Activated CD8-positive, alpha-beta T cell treated with anti-CD3 and anti-CD28 coated beads, Interleukin-2, amount 10 ng/mL, durations not matched to agents 7 days and 5 days (primary cell): ENCODE results near the gene AMPH. TPM values are rescaled to one million over a fixed set of nuclear protein-coding genes. Genes with fewer than 3 reads are reported as not detected.
A peak's percentile ranks its signal among the peaks of the same experiment; 100 is the strongest.

Source experiments
- ATAC-seq: fragments of 150-1000 bp; cut with Tn5 transposase; one replicate; pipeline ENCODE4 v1.10.0; 2021; ENCODE audit warnings: moderate library complexity
- CTCF ChIA-PET: fragments of 350-600 bp; sonication (Branson Sonifier 250); formaldehyde crosslinking; loops from one replicate; lab custom pipeline; 2021; ENCODE audit warnings: antibody characterized with exemption; lab: Charles Lee
- POLR2A ChIA-PET: fragments of 350-600 bp; sonication (Branson Sonifier 250); formaldehyde crosslinking; loops from one replicate; lab custom pipeline; 2021; ENCODE audit warnings: antibody characterized with exemption; lab: Charles Lee
- DNase-seq: peaks from one replicate; pipeline ENCODE4 v3.0.0-alpha.2; 2020
- H3K27ac Mint-ChIP-seq: one replicate; pipeline ENCODE4 v1.8.0; 2021; ENCODE audit warnings: mild to moderate bottlenecking, mixed read lengths
- H3K27me3 Mint-ChIP-seq: one replicate; pipeline ENCODE4 v1.8.0; 2021; ENCODE audit warnings: low read depth, mixed read lengths
- H3K36me3 Mint-ChIP-seq: one replicate; pipeline ENCODE4 v1.8.0; 2021; ENCODE audit warnings: low read depth, mixed read lengths
- H3K4me1 Mint-ChIP-seq: one replicate; pipeline ENCODE4 v1.8.0; 2021; ENCODE audit warnings: low read depth, mixed read lengths
- H3K4me3 Mint-ChIP-seq: one replicate; pipeline ENCODE4 v1.8.0; 2021; ENCODE audit warnings: mild to moderate bottlenecking, mixed read lengths
- H3K9me3 Mint-ChIP-seq: one replicate; pipeline ENCODE4 v1.8.0; 2022; ENCODE audit warnings: mixed read lengths; ENCODE audit not compliant: insufficient read depth
- total RNA-seq, 2 experiments: library from RNA; stranded (reverse); gene quantifications; one replicate each; pipeline ENCODE4 v1.2.3, GENCODE V29; 2021

Gene AMPH
- not detected for total RNA-seq

DNA sequence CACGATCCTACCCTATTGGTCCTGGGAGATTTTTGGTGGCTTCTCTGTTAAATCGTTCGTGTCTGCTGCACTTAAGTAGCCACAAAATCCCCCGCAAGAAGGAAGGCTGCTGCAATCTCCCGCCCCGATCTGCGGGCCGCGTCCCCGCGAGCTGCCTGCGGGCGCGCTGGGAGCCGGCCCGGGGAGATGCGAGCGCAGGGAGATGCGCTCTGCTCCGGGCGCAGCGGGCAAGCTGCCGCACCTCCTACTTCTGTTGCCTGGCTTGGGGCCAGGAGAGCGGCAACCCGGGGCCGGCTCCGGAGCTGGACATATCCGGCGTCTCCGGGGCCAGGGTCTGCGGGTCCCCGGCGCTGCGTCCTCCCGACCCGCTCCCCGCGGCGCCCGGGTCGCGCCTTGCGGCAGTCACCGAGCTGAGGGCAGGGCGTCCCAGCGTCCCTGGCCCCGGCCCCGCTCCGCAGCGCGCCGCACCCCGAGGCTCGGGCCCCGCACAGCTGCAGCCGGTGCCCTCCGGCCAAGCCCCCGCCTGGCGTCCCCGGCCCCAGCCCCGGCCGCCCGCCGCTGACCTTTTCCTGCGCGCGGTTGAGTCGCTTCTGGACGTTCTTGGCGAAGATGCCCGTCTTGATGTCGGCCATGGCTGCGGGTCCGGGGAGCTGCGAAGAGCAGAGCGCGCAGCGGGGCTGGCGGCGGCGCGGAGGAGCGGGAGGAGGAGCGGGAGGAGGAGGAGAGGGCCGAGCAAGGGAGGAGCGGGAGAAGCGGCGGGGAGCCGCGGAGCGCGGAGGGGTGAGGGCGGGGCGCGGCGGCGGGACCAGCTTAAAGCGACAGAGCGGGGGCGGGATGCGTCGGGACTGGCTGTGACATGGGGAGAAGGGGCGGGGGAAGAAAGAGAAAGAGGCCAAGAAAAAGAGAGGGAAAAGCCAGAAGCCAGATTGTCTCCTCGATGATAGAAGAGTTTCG is at the start of gene AMPH:
TSS of gene AMPH (minus strand) at position 654 of the 954 bp plus-strand sequence. CDS start at position 632, 22 bp downstream.
- H3K36me3 Mint-ChIP-seq: no peaks in the 10 kb centered on the region
- ATAC-seq (peak; percentile 63), DNase-seq (no peak)
- H3K4me1 Mint-ChIP-seq: peaks cover 5% of the 10 kb centered on the region
- H3K9me3 Mint-ChIP-seq: no peaks in the 10 kb centered on the region
- peak within 1 kb of the TSS; percentile 45 for H3K4me3 Mint-ChIP-seq
- H3K27ac Mint-ChIP-seq: no peak within 1 kb of the TSS
- ChIA-PET POLR2A (no interaction called here), CTCF (interaction anchor here (1.6 kb wide), 1 partner anchor 232 kb away, joined by 6 read pairs; no protein-coding TSS in a partner anchor)
- H3K27me3 Mint-ChIP-seq: peaks cover 53% of the 10 kb centered on the region

DNA sequence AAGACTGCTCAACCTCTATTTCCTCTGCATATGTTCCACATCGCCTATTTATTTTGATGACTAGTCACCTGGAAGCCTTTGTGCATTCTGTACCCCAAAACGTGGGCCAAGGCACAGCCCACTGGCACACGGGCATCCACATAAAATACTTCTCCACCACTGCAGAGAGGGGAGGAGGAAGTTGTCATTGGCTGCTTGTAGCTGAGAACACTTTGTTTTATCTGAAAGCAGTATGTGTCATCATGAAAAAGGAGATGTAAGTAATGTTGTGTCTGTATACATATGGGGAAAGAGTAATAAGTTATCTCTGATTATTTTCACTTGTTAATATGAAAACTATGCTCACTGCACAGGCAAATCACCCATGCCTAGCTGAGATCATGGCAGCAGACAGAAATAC is 48.2 kb upstream of the AMPH start:
- DNase-seq: no peak
- no peak overlapping the region for H3K4me3 Mint-ChIP-seq
- POLR2A ChIA-PET: no interaction called here
- H3K9me3 Mint-ChIP-seq: no peaks in the 10 kb centered on the region
- peaks cover 7% of the 10 kb centered on the region for H3K27me3 Mint-ChIP-seq
- no peak for ATAC-seq
- CTCF ChIA-PET: interaction anchor here (2.2 kb wide), 1 partner anchor 19 kb away, joined by 6 read pairs; no protein-coding TSS in a partner anchor
- no peak overlapping the region for H3K27ac Mint-ChIP-seq
- H3K4me1 Mint-ChIP-seq: no peaks in the 10 kb centered on the region
- no peaks in the 10 kb centered on the region for H3K36me3 Mint-ChIP-seq

DNA sequence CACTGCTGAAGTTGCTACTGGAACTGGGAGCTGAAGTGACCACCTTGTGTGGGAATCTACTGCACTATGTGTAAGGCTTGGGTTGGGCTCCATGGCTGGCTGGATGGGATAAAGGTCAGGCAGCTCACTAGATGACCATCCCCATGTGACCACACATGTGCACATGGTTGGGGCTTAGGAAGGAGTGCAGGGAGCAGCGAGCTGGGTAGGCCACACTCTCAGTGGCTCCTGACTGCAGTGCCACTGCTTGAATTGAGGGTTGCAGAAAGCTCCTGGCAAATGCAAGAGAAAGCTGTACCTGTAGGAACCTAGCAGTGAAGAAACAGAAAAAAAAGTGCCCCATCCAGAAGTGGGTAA is 47.5 kb upstream of the AMPH start:
- no peaks in the 10 kb centered on the region for H3K36me3 Mint-ChIP-seq
- ATAC-seq (no peak), DNase-seq (no peak)
- H3K27me3 Mint-ChIP-seq: peaks cover 7% of the 10 kb centered on the region
- no peak overlapping the region for H3K27ac Mint-ChIP-seq
- H3K4me3 Mint-ChIP-seq: no peak overlapping the region
- CTCF ChIA-PET: interaction anchor here (1.3 to 2.2 kb wide), 2 partner anchors 17 to 18 kb away, joined by 3 to 6 read pairs; no protein-coding TSS in a partner anchor
- no peaks in the 10 kb centered on the region for H3K4me1 Mint-ChIP-seq
- no peaks in the 10 kb centered on the region for H3K9me3 Mint-ChIP-seq
- POLR2A ChIA-PET: no interaction called here

DNA sequence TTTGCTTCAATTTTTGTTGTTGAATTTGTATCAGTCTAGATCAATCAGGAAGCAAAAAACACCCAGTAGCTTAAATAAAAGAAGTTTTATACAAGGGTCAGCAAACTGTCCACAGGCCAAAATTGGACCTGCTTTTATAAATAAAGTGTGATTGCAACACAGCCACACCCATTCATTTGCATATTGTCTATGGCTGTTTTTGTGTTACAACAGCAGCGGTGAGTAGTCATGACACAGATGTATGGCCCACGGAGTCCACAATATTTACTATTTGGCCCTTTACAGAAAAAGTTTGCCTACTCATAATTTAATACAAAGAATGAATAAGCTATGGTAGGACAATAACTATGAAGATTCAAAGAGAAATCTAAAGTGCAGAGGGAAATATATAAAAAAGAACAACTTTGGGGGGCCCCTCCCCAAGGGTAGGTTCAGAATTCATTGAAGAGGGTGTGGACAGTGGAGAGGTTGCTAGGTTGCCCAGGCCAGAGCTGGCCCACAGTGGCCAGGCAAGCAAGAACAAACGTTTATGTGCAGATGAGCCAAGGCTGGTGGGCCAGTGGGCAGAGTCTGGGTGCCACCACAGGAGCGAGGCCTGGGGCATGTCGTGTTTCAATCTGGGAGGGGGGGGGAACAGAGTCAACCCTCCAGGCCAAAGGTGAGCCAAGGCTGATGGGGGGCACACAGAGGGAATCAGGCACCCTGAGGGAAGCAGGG is 47.0 kb upstream of the AMPH start:
- Mint-ChIP-seq H3K4me1 (no peaks in the 10 kb centered on the region), H3K27me3 (peaks cover 5% of the 10 kb centered on the region), H3K27ac (no peak overlapping the region), H3K4me3 (no peak overlapping the region), H3K9me3 (no peaks in the 10 kb centered on the region), H3K36me3 (no peaks in the 10 kb centered on the region)
- ATAC-seq (no peak), DNase-seq (no peak)
- CTCF ChIA-PET: interaction anchor here (1.3 kb wide), 1 partner anchor 17 kb away, joined by 3 read pairs; no protein-coding TSS in a partner anchor
- POLR2A ChIA-PET: no interaction called here

DNA sequence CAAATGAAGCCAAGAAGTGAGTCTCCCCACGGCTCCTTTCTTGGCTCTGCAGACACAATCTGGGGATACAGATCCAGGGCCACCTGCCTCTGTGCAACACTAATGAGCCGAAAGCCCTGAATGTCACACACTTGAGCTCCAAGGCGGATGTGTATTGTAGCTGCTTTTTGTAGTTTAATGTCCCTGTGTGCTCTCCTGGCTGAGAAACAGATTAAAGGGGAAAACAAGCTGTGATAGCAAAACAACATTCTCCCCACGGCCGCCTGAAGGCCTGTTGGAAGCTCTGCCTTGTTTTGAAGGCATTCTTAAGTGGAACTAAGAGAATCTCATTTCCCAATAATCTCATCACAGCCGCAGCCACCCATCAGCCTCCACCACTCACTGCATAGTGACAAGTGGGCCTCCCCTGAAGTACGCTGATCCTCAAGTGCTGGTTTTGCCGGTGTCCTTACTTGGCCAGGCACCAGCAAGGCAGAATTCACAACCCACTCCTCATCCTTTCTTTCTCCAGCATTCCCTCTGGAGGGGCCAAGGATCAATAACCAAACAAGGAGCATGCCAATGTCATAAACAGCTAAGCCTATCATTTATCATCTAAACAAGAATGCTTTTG is 44.4 kb upstream of the AMPH start:
- Mint-ChIP-seq H3K36me3 (no peaks in the 10 kb centered on the region), H3K4me3 (no peak overlapping the region), H3K27ac (no peak overlapping the region), H3K27me3 (peaks cover 5% of the 10 kb centered on the region), H3K4me1 (no peaks in the 10 kb centered on the region), H3K9me3 (no peaks in the 10 kb centered on the region)
- ATAC-seq (no peak), DNase-seq (no peak)
- ChIA-PET POLR2A (no interaction called here), CTCF (no interaction called here)

DNA sequence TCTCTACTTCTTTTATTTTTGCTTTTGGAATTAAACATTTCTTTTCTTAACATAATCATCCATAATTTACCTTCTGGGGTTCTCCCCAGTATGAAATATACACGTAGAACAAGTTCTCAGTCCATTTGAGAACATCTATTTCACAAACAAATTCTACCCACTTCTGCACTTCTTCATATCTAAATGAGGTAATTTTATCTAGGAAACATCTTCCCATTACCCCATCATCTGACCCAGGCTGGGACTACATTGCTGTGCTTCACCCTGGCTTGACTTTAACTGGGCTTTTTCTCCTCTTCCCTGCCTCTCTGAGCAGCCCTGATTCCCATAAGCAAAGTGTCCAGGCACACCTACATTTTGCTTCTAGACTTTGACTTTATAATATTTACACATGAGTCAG is 43.3 kb upstream of the AMPH start:
- Mint-ChIP-seq H3K27me3 (peaks cover 4% of the 10 kb centered on the region), H3K4me3 (no peak overlapping the region), H3K27ac (no peak overlapping the region), H3K36me3 (no peaks in the 10 kb centered on the region), H3K9me3 (no peaks in the 10 kb centered on the region), H3K4me1 (no peaks in the 10 kb centered on the region)
- ATAC-seq (no peak), DNase-seq (no peak)
- ChIA-PET CTCF (no interaction called here), POLR2A (no interaction called here)

DNA sequence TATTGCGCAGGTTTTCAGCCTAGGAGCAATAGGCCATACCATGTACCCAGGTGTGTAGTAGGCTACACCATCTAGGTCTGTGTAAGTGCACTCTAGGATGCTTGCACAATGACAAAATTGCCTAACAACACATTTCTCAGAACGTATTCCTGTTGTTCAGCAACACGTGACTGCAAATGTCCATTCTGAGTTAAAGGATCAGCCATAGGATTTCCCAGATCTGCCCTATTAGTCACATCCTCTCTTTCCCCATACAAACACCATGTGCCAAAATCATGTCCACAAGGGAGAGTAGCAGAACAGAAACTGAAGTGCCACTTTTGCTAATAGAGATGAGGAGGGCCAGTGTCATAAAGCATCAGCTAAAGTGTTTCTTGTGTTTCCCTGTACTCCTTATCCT is 42.6 kb upstream of the AMPH start:
- no peaks in the 10 kb centered on the region for H3K36me3 Mint-ChIP-seq
- H3K27ac Mint-ChIP-seq: no peak overlapping the region
- ATAC-seq (no peak), DNase-seq (no peak)
- H3K9me3 Mint-ChIP-seq: no peaks in the 10 kb centered on the region
- peaks cover 6% of the 10 kb centered on the region for H3K27me3 Mint-ChIP-seq
- no peaks in the 10 kb centered on the region for H3K4me1 Mint-ChIP-seq
- no peak overlapping the region for H3K4me3 Mint-ChIP-seq
- POLR2A ChIA-PET: no interaction called here
- CTCF ChIA-PET: no interaction called here

DNA sequence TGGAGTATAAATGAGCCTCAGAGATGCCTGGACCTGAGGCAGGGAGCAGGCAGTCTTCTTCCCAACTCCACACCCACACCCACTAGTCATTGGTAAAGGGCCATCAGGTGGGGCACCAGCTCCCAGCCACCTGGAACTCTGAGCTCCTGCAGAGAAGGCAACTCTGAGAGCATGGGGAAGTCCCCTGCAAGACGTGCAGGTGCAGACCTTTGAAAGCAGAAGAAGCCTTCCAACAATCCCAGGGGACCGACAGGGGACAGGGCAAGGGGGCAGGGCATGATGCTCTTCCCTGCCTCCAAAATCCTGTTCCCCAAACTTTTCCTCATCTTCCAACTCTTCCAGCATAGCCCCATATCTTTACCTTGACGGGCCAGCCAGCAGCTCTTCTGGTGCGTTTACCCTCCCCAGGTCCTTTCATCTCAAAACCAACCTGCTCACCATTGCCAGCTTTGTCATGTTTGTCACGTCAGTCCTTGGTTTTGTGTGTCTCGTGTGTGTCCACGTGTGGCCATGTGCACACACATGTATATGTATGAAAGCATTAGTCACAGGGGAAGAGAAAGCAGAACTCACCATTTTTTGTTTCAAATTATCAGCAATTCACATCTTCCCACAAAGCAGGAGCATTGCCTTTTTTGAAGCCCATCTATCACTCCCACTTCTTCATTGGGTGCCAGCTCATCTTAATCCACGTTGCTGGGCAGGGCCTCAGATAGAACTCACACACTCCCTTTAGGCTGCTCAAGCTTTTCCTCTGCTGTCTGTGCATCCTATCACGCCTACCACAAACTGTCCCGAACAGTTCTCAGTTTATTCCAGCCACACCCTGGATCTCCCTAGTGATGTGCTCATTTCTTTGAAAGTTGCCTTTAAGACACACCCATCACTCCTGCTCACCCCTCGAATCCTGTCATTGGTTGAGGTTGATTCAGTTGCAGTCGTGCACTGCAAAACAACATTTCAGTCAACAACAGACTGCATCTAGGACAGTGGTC is 41.0 kb upstream of the AMPH start:
- Mint-ChIP-seq H3K27ac (no peak overlapping the region), H3K27me3 (peaks cover 6% of the 10 kb centered on the region), H3K4me3 (no peak overlapping the region), H3K36me3 (no peaks in the 10 kb centered on the region), H3K4me1 (no peaks in the 10 kb centered on the region), H3K9me3 (no peaks in the 10 kb centered on the region)
- CTCF ChIA-PET: no interaction called here
- no peak for DNase-seq
- ATAC-seq: no peak
- POLR2A ChIA-PET: interaction anchor here (0.5 kb wide), 1 partner anchor 54 kb away, joined by 3 read pairs; no protein-coding TSS in a partner anchor

DNA sequence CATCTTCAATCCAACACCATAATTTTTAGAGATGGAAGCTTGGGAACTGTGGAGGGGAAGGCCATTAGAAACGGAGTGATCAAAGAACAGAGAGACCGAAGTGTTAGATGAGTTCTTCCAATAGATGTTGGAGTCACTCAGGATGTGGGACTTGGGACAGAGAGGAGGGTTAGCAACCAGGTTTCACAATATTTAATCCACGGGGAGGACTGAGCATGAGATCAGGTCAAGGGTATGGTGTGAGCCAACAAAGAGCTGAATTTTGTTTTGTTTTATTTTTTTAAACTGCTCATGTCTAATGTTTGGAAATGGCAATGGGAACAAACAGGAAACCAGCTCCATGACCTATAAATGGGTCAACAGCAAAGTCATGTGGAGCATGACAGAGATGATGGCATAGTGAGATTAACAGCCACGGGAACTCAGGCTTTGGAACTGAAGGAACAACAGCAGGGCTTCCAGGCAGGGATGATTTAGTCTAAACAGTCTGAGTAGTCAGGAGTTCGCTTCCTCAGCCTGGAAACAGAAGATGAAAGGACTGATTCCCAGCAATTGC is 38.9 kb upstream of the AMPH start:
- Mint-ChIP-seq H3K36me3 (no peaks in the 10 kb centered on the region), H3K27ac (no peak overlapping the region), H3K4me1 (no peaks in the 10 kb centered on the region), H3K9me3 (no peaks in the 10 kb centered on the region), H3K4me3 (no peak overlapping the region), H3K27me3 (peaks cover 7% of the 10 kb centered on the region)
- CTCF ChIA-PET: interaction anchor here (1.9 kb wide), 1 partner anchor 10 kb away, joined by 8 read pairs; no protein-coding TSS in a partner anchor
- DNase-seq: no peak
- no peak for ATAC-seq
- POLR2A ChIA-PET: no interaction called here

DNA sequence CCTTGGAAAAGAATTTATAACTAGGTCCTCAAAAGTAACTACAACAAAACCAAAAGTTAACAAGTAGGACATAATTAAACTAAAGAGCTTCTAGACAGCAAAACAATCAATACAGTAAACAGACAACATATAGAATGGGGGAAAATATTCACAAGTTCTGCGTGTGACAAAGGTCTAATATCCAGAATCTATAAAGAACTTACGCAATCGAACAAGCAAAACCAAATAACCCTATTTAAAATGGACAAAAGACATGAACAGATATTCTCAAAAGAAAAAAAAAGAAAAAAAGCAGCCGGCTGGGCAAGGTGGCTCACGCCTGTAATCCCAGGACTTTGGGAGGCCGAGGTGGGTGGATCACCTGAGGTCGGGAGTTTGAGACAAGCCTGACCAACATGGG is 33.8 kb upstream of the AMPH start:
- ChIA-PET CTCF (no interaction called here), POLR2A (no interaction called here)
- ATAC-seq: no peak
- Mint-ChIP-seq H3K36me3 (no peaks in the 10 kb centered on the region), H3K4me3 (no peak overlapping the region), H3K9me3 (no peaks in the 10 kb centered on the region), H3K4me1 (no peaks in the 10 kb centered on the region), H3K27me3 (peaks cover 24% of the 10 kb centered on the region), H3K27ac (no peak overlapping the region)
- no peak for DNase-seq
